ENCODE measurements around the gene AKR7A3.

The AKR7A3 gene

DNA sequence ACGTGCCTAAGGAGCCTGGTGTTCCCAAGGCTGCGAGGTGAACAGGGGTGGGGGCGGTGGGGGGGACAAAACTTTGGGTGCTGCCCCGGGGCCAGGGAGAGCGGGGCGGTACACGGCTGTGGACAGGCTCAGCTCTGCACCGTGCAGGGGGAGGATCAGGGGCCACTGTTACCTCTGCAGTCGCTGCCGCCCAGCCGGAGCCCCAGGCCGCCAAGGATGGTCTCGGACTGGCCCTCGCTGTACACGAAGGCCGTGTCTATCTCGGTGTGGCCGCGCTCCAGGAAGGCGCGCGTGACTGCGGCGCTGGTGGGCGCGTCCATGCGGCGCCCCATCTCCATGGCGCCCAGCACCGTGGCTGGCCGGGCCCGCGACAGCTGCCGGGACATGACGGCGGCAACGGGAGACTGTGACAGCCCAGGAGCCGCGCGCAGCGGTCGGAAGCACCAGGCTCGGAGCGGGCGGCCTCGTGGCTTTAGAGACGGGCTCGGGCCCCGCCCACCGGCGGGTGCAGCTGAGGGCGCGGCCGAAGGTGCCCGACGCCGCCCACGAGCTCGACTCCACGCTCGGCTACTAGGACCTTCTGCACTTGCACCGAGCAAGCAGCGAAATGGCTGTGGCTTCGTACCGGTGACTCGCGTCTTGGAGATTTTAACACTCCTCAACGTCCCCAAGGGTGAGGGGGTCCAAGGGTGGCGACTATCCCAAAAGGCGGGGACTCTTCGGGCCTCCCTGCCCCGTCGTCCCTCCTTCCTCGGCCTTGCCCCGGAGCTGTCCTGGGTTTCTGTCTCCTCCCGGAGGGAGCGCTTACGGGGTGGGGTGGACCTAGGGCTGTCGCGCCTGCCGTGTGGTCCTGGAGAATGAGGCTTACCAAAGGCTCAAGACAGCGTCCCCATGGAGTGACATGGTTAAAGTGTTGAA lies at the start of gene AKR7A3:
AKR7A3 (minus strand) TSS at position 447 of the 918 bp plus-strand sequence; CDS start at position 386, 61 bp downstream.
- peak; percentile 60 for DNase-seq

DNA sequence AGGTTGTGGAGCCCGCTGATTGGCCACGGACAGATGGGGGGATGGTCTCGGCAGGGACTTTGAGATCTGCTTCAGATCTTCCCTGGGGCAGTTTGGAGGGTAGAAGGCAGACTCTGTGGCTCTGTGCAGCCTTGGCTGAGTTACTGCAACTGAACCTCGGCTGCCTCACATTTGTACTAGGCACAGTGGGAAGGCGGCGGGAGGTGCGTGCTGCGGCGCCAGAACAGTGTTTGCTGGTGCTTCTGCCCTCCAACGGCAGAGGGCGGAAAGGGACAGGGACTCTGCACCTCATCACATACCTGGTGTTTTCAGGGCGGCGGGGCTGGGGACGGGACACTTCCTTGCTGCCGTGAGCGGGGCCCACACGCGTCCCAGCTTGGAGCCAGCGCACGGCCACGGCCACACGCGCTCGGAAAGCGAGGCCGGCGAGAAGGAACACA lies 49.8 kb upstream of the AKR7A3 start:
- no peak for DNase-seq

DNA sequence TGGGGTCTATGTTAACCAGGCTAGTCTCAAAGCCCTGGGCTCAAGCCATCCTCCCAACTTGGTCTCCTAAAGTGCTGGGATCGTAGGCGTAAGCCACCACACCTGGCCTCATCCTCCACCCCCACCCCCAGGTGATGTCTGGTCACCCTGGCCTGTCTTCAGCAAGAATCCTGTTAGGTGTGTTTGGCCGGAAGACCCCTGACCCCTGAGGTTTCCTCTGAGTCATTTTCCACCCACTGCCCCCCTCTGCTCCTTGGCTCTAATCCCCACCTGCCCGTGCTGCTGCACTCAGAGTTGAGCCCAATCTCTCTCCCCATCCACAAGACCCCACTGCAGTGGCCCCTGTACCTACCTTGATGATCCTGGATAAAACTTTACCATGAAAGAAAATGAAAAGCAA lies 48.7 kb upstream of the AKR7A3 start:
- DNase-seq, result no peak

DNA sequence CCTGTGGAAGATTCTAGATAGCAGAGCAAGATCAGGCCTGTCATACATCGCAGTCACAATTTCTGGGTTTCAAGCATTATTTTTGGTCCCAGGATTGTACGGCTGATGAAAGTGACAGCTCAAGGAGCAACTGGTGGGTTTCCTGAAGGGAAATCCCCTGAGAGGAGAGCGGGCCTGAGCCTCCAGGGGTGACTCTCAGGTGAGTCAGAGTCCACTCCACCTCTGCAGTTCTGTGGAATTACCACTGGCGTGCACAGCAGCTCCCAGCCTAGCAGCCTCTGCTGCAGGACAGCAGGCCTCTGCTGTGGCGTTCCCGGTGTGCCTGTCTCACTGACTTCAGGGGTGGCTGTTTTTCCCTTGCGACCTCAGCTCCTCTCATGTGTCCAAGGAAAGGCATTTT lies 48.0 kb upstream of the AKR7A3 start:
- no peak for DNase-seq

DNA sequence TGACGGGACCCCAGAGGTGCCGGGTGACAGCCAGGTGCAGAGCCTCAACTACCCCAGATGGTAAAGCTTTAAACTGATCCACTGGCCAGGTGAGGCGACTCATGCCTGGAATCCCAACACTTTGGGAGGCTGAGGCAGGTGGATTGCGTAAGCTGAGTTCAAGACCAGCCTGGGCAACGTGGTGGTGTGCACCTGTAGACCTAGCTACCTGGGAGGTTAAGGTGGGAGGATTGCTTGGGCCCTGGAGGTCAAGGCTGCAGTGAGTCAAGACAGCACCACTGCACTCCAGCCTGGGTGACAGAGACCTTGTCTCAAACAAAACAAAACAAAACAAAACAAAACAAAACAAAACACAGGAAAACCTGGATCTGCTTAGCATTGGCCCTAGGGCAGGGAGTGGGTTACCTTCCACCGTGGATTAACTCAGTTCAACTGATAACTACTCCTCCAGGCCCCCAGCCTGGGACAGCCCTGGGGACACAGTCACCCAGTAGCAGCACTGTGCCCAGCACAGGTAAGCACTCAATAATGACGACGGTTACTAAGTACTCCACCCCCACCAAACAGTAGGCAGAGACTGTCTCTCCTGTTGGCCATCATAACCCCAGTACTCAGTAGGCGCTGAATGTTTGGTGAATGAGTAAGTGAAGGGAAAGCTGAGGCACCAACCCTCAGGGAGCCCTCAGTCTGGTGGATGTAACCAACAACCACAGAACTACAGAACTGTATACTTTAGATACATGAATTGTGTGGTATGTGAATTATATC lies 45.2 kb upstream of the AKR7A3 start:
- DNase-seq, result no peak

DNA sequence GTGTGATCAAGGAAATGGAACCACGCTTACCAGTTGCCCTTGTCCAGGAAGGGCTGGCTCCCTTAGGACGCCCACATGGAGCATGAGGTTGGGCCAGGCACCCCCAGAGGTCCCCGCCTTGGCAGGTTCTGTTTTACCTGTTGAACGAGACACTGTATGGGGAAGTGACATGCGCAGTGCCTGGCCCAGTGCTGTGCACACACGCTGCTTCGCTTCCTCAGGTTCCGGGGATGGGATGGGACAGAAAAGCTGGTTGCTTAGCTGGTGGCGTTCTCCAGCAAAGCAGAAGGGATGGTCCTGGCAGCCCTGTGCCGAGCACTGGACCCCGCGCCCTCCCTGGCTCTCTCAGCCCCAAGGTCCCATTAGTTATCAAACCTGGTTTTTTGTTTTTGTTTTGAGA lies 44.3 kb upstream of the AKR7A3 start:
- DNase-seq, result no peak

DNA sequence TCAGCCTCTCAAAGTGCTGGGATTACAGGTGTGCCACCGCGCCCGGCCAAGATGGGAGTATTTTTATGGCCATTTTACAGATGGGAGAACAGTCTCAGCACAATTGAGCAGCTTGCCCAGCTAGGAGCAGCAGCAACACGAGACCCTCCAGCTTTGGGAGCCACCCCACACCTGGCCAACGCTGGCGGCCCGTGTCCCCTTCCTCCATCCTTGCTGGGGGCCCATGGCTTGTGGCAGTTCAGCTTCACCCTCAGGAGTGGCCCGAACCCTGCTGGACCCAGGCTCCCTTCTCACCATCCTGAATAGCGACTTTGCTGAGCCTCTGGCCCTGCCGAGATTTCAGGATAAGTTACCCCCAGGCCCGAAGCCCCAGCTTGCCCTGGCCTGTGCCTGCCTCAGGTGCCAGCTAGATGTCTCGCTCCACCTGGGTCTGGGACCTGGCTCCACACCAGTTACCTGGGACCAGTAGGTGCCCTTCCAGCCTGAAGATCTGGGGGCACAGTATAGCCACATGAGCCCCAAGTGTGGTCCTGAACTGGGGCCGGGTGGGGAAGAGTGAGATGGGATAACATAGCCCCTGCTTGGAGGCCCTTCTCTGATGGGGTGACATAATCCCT lies 42.8 kb upstream of the AKR7A3 start:
- no peak for DNase-seq

DNA sequence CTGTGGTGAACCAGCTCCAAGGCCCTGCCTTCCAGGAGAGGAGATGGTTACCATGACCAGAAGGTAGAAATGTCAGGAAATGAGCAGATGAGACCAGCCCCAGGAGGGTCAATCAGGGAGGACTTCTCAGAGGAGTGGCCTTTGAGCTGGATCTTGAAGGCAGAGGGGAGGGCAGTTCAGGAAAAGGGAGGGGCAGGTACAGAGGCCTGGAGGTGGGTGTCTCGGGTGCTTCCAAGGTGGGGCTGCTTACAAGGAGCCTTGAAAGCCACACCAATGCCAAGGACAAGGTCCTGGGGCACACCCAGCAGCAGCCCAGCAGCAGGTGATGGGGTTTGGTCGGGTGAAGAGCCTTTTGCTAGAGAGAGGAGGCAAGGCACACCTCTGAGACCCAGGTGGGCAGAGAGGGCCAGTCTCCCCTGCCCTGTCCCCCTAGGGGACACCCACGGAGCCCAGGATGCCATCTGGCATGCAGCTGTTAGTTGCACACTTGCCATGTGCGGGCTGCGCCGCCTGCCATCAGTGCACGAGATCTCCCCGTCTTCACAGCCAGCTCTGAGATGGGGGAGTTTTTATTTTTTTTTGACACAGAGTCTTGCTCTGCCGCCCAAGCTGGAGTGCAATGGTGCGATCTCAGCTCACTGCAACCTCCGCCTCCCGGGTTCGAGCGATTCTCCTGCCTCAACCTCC lies 42.0 kb upstream of the AKR7A3 start:
- DNase-seq, result no peak

DNA sequence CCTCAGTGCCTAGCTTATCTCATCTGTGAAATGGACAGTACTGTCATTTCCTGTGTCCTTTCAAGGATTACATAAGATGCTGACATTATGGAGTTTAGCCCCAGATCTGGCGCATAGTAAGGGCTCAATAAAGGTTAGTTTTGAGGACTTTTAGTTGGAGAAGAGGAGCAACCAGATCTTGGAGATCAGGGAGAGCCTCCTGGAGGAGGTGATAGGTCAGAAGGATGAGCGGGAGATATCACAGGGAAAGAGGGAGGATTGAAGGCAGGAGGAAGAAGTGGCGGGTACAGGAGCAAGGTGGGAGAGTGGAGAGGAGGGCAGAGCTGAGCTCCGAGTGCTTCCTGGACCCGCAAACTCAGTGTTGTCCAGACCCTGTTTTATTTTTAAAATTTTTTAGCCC lies 41.0 kb upstream of the AKR7A3 start:
- DNase-seq, result no peak

DNA sequence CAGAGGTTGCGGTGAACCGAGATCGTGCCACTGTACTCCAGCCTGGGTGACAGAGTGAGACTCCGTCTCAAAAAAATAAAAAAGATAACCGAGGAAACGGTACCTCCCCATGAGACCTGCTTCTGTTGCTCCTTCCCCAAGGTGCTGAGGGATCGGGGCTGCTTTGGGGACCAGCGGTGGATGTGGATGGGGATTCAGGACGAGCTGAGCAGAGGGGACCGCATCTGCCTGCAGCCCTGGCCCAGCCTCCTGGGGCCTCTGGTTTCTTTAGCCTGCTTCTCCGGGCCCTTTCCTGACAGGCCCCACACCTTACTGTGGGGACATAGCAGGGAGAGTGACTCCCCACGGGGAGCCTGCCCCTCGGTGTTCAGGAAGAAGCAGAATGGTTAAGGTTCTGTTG lies 40.6 kb upstream of the AKR7A3 start:
- DNase-seq, result no peak

DNA sequence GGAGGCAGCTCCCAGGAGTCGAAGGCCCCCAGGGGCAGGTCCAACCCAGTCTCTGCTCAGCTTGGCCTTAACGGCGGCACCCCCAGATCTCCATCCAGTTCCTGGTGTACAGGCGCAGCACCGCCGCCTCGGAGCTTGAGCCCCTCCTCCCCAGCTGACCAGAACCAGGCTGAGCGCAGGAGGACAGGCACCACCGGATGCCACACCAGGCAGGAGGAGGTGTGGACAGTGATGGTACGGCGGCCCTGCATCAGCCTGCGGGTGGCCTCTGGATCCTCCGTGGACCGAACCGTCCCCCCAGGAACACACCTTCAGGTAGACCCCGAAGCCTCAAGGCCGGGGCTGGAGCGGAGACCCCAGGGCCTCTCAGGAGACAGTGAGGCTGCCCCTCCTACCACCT lies 39.9 kb upstream of the AKR7A3 start:
- no peak for DNase-seq

DNA sequence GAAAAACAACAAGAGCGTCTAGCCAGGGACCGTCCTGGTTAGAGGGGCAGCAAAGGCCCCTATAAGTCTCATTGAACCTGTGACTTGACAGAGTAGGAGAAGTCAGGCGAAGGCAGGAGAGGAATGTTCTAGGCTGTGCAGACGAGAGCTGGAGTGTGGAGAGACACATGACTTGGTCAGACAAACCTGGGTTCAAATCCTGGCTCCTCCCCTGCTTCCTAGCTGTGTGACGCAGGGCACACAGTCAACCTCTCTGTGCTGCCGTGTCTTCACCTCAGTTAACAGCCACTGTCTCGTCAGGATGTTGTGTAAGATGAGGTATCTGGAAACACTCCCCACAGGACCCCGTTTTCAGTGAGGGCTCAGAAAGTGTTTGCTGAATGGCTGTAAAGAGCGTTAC lies 39.2 kb upstream of the AKR7A3 start:
- DNase-seq, result no peak

DNA sequence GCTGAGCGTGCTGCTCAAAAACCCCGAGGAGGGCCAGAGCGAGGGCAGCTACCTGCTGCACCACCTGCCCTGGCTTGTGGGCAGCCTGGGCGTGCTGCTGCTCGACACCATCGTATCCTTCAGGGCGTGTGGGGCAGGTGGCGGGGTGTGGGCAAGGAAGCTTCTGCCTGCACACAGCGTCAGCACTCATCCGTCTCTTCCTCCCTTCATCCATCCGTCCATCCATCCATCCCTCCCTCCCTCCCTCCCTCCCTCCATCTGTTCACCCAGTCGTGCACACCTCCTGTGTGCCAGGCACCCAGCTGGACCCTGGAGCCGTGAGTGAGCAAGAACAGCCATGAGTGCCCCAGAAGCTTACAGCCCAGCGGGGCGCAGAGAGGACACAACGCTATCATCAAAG lies 38.7 kb upstream of the AKR7A3 start:
- no peak for DNase-seq

DNA sequence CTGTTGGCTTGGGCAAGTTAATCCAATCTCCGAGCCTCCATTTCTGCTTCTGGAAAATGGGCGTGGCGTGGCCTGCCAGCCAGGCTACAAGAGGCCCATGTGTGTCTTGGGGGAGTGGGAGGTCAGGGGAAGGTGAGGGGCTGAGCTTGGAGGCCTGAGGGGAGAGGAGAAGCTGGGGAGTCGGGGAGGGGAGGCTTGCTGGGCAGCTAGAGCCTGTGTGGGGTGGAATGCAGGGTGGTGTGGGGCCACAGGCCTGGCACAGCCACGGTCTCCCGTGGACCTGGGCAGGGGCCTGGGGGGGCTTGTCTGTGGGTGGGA lies 38.1 kb upstream of the AKR7A3 start:
- DNase-seq, result no peak

DNA sequence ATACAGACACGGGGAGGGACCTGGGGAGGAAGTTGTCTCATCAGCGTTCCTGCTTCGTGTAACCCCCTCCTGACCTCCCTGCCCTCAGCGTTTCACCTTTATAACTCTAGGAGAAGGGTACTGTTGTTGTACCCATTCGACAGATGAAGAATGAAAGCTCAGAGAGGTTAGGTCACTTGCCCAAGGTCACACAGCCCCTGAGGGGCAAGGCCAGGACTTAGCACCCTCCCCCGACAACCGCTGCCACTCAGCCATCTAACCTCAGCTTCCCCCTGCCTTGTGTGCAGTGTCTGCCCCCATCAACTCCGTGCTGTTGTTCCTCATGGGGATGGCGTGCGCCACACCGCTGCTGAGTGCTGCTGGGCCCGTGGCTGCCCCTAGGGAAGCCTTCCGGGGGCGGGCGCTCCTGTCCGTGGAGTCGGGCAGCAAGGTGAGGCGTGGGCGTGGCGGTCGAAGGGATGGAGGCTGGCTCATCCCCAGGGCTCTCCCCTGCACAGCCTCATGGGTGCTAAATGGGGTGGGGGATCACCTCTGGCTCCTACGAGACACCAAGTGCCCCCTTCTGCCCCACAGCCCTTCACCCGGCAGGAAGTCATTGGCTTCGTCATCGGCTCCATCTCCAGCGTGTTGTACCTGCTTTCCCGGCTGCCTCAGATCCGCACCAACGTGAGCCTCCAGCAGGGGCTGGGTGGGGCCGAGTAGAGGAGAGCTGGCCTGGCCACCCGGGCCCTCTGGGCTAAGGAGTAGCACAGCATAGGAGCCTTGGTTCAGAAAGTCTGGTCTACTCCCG lies 37.6 kb upstream of the AKR7A3 start:
- no peak for DNase-seq

DNA sequence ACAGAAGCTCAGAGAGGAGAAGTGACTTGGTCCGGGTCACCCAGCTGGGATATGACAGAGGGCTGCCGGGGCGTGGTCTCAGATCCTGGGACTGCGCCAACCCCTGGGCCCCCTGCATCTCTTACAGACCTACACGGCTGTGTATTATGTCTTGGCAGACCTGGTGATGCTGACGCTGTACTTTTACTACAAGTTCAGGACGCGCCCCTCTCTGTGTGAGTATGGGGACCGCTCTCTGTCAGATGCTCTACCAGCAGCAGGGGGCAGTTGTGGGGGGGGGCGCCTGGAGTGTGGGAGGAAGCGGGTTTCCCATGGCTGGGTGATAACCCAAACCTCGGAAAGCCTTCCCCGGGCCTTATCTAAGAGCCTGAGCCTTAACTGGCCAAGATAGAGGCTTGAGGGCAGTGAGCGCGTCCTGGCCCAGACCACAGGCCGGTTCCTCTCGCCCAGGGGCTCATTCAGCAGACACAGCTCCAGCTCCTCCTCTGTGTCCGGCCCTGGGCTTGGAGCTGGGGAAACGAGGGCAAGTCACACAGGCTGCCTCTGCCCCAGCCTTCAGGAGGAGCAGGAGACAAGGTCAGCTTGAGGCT lies 36.9 kb upstream of the AKR7A3 start:
- DNase-seq, result no peak

DNA sequence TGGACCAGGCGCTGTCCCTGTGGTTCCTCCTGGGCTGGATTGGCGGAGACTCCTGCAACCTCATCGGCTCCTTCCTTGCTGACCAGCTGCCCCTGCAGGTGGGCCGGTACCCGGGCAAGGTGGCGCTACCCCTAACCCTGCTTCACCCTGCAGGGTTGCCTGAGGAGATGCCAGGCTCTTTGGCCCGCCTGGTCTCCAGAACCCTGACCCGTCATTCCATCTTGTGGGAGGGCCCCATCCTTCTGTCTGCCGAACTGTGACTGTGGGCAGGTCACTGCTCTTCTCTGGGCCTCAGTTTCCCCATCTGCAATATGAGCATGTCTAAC lies 36.1 kb upstream of the AKR7A3 start:
- no peak for DNase-seq

DNA sequence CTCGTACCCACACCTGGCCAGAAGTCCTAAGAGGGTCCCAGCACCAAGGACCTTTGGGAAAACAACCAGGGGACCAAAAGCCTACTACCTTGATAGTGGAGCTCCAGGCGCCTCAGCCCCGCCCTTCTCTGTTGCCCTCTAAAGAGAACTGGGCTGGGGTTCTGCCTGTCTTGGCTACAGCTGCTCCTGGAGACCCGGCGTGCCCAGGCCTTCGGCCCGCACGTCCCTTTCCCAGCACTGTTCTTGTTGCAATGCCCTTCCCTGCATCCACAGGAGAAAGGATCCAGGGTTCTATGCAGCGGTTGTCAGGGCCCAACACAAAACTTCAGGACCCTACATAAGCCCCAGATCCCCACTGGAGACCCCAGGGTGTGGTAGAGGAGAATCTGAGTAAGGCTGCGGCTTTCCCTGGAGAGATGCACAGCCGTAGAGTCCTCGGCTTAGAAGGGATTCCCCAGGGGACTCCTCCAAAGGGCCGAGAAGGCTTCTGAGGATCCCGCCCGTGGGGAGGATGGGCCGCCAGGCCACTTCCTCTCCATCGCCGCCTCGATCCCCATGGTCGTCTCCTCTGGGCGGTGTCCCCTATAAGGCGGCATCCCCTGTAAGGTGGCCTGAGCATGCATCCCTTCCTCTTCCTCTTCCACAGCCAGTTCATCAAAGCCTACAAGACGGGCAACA lies 35.6 kb upstream of the AKR7A3 start:
- no peak for DNase-seq

DNA sequence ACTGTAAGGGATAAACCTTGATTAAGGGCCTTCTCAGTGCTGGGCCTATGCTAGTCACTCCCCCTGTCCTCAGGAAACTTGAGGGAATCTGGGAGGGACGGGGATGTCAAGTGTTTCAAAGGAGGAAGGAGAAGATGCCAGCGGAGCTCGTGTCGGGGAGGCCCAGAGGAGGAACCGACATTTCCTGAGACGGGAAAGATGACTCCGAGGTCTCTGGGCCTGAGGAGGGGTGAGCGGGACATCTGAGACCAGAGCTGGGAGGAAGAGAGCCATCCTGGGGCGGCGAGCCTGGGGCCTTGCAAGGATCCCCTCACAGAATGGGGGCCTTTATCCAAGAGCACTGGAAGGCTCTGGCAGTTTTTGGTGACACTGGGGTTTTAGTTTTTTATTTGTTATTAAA lies 33.9 kb upstream of the AKR7A3 start:
- no peak for DNase-seq

DNA sequence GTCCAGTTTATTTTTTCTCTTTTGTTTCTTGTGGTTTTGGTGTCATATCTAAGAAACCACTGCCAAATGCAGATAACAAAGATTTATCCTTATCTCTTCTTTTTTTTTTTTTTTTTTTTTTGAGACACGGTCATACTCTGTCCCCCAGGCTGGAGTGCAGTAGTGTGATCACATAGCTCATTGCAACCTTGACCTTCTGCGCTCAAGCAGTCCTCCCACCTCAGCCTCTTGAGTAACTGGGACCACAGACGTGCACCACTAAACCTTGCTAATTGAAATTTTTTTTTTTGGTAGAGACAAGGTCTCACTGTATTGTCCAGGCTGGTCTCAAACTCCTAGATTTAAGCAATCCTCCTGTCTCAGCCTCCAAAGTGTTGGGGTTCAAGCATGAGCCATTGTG lies 32.5 kb upstream of the AKR7A3 start:
- DNase-seq, result no peak

DNA sequence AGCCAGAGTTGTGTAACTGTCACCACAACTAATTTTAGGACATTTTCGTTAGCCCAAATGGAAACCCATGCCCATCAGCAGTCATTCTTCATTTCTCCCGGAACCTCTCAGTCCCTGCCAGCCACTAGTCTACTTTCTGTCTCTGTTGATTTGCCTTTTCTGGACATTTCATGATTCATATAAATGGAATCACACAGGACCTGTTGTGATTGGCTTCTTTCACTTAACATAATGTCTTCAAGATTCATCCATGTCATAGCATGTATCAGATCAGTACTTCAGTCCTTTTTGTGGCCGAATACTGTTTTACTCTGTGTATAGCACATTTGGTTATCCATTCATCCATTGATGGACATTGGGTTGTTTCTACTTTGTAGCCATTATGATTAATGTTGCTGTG lies 30.6 kb upstream of the AKR7A3 start:
- no peak for DNase-seq
